ENCODE measurements around the gene ASB18. TPM values are rescaled to one million over a fixed set of nuclear protein-coding genes. Genes with fewer than 3 reads are reported as not detected.
"Not testable (repeated sequence)": the region's sequence is repeated elsewhere in the genome, so short reads cannot be mapped to it uniquely, and the experiment has no call there.

The ASB18 gene, protein sequence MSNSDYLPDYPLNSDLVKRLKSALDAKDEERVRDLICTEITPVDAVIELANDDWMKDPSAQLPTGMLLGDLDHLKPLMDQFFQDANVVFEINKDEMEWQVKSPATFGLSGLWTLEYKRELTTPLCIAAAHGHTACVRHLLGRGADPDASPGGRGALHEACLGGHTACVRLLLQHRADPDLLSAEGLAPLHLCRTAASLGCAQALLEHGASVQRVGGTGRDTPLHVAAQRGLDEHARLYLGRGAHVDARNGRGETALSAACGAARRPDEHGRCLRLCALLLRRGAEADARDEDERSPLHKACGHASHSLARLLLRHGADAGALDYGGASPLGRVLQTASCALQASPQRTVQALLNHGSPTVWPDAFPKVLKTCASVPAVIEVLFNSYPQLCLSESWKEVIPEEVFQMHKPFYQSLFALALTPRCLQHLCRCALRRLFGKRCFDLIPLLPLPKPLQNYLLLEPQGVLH
- total RNA-seq (2014; rRNA removed) = not detected in 2 replicates
- 0.07 TPM for polyA plus RNA-seq (2012)

DNA sequence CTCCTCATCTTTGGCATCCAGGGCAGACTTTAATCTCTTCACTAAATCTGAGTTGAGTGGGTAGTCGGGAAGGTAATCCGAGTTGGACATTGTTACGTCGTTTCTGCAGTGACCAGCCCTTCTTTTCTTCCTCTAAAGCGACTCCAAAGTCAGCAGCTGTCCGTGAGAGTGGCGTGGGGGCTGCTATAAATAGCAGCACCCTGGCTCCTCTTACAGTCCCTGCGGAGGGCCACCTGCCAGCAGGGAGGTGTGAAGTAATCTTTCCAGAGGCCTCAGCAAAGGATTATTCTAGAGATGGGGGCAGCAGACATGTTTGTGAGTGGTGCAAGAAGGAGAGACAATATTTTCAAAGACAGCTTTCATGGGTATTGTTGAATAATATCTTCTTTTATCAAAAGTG lies at the start of gene ASB18:
TSS of gene ASB18 (minus strand) at position 151 of the 400 bp plus-strand sequence. CDS start at position 90, 61 bp downstream.
- peak; percentile 9 for DNase-seq (ENCODE audit: low read depth)

DNA sequence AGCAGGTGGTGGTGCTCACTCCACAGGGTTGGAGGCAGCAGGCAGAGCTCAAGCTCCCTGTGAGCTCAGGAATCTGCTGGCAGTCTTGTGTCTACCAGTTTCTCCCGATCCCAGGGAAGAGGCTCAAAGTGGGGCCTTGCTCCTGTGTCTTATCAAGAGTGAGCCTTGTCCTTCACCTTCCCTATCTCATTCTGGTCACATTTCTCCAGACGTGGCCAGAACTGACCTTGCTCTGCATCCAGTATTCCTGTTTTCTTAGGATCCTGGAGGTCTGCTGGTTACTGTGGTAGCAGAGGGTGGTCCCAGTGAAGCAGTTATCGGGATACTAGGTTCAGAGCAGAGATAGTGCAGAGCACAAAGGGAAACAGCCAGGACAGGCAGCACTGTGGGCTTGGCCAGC lies 47.1 kb upstream of the ASB18 start:
- no peak for DNase-seq (ENCODE audit: low read depth)

DNA sequence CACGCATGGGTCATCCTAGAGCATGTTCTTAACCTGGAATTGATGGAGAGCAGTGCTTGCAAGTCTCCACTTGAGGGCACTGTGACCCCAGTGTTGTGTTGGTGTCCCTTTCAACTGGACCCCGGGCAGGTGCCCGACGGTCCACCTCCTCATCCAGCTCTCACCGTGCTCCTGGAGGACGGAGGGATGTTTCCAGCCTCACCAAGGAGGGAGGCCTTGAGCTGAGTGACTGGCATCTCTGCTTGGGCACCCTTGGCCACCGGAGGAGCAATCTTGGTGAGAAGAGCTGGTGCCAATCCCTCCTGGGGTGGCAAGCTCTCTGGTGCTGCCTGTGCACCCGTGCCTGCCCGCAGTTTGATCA lies 45.4 kb upstream of the ASB18 start:
- peak; percentile 1 for DNase-seq (ENCODE audit: low read depth)

DNA sequence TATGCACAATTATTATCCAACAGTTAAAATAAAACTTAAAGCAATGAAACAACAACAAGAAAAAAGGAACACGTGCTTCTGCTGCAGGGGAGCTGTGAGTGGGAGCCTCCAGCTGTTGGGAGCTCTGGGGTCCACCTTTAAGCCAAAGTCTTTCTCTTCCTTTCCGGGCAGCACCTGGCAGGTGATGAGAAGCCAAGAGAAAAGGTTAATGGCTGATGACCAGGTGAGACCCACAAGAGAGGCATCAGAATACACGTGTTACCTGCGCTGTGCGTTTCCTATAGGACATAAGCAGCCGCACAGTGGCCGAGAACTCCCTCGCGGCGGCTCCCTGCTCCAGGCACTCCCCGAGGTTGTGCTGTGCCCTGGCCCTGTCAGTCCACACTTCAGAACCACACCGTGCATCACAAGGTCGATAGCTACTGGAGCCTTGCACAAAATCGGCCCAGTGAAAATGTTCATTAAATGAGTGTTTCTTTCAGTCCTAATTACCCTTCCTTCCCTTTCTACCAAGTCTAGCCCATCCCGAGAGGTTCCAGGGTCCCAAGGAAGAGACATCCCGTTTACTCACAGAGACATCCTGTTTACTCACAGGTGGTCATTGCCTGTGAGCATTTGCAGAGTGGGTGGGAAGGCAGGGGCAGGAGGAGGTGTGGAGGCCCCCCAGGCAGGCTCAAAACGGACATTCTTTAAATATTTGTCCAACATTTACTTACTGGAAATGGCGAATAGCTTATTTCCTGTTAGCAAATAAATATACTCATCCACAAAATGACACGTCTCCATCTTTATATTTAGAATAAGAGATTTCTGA lies 44.9 kb upstream of the ASB18 start:
- no peak for DNase-seq (ENCODE audit: low read depth)

DNA sequence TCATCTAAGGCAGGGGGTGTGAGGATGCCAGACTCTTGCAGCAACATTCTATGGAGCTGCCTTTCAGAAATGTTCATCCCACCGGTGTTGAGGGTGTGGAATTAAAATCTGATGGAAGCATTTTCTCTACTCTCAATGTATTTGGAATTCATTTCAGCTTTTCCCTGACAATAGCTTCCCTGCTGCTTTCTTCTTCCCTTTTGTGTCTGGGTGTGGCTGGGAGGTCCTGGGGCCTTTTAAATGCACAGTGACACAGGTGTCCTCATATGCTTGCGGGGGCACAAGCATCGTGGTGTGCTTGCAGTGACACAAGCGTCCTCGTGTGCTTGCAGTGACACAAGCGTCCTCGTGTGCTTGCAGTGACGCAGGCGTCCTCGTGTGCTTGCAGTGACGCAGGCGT lies 43.4 kb upstream of the ASB18 start:
- DNase-seq (ENCODE audit: low read depth) = no peak

DNA sequence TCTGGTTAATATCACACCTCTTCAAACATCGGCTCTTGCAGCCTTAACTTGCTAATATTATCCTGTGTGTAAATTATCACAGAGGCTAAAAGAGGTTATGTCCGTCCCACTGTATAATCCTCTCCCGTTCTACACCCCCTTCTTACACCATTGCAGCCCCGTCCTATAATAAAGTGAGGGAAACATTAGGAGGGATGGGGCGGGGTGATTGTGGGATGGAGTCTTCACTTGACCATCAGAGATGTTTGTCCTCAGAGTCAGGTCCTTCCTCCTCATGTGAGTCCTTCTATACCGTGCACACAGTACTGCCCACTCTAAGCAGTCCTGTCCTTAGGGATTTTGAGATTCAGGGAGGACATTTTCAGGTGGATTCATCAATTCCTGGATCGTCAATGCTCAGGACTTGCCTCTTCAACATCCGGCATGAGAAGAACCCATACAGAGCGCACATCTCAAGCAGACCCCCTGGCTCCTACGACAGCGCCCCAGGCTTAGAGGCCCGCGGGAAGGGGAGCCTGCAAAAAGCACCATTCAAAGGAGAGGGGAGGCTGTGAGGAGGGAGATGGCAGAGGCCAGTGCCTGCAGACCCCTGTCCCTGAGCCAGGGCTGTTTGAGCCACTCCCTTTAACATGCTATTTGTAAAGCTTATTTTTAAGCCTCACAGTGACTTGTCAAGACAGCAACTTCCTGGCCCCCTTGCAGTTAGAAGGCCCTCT lies 42.8 kb upstream of the ASB18 start:
- DNase-seq (ENCODE audit: low read depth) = no peak

DNA sequence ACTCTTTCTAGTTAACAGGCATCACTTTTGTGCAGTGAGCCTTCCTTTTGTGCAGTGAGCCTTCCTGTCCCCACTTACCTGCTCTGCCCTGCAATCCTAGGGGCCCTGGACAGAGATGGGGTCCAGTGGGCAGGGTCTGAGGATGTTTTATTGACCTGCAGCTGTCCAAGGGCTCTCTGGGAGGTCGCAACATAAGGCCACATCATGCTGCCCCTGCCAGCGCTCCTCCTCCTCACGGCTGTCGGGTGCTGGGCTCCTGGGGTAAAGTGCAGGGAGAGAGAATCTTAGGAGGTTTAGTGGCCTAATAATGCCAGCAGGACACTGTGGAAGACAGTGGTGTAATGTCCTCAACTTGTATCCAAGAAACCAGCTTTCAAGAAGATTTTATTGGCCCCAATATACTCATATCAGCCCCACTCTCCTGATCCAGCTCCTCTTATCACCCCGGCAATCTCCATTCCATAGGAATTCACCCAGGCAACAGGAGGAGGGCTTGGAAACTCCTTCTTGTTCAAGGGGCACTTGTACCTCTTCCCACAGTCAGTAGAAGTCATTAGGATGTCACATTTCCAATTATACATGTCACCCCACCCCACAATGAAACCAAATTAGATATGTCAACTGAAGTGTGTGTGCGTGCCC lies 41.9 kb upstream of the ASB18 start:
- no peak for DNase-seq (ENCODE audit: low read depth)

DNA sequence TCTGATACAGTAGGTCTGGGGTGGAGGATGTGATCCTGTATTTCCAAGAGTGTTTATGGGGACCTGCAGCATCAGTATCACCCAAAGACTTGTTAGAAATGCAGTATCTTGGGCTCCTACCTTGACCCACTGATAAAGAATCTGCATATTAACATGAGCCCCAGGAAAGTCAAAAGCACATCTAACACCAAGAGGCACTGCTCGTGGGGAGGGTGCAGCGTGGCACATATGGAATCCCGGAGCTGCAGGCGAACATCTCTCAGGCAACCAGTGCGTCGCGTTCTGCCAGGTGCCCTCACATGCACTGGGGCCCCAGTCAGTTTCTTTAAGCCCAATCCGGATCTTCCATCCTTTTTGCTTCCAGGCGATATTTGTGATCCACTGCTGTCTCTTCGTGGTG lies 41.3 kb upstream of the ASB18 start:
- DNase-seq (ENCODE audit: low read depth) = no peak

DNA sequence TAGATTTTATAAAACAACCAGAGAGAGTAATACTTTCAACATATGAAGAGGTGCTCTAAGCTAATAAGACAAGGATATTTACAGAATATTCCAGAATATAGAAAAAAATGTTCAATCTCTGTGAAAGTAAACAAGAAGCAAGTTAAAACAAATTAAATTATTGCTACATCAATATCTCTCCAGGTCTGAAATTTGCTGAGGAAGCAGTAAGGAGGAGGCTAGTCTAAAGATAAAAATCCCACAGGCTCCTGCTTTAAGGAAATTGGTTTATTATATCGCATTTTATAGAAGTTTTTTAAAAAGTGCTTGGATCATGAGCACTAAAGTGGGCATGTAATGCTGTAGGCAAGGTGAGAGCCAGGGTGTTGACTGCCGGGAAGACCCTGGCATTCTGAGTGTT lies 39.7 kb upstream of the ASB18 start:
- DNase-seq (ENCODE audit: low read depth) = no peak

DNA sequence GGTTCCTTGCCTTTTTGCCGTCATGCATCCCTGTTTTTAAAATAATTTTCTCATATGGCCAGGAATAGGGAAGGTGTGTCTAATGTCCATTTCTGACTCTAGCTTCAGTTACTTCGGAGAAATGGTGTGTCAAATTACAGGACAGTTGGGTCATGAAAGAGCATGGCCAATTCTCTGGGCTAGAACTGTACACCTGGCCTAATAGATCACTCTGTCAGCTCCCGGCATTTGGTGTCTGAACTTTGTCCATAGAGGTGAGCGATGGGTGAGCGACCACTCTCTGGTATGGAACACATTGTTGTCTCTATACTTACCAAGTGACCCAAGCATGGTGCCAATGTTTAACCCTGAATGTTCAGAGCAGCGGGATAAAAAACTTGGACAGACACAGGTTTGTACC lies 38.3 kb upstream of the ASB18 start:
- DNase-seq (ENCODE audit: low read depth) = no peak

DNA sequence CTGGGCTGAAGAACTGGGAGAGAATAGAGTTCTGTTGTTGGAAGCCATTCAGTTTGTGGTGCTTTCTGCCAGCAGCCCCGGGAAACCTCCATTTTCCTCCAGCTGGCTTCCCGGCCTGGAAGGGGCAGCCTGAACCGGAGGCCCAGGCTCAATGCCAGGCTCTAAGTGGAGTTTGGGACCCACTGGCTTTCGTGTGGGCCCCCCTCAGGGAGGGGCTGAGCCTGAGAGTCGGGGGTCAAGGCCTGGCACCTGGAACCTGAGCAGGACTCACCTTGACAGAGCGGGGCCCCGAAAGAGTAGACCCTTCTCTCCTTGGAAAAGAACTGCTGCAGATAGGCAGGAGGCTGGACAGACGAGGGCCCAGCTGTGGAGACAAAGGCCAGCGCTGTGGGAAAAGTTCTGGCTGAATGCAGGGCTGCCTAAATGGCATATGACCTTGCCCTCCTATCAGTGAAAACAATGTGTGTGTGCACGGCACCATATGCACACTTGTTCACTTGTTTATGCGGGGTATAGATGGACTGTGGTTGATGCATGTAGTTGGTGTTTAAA lies 34.8 kb upstream of the ASB18 start:
- no peak for DNase-seq (ENCODE audit: low read depth)

DNA sequence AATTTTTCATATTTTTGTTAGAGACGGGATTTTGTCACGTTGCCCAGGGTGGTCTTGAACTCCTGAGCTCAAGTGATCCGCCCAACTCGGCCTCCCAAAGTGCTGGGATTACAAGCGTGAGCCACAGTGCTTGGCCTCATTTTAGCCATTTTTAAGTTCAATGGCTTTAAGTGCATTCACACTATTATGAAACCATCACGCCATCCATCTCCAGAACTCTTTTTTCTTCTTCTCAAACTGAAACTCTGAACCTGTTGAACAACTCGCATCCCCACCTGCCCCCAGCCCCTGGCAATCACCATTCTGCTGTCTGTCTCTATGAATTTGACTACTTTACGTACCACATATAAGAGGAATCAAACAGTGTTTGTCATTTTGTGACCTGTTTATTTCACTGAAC lies 31.3 kb upstream of the ASB18 start:
- DNase-seq (ENCODE audit: low read depth) = no peak

DNA sequence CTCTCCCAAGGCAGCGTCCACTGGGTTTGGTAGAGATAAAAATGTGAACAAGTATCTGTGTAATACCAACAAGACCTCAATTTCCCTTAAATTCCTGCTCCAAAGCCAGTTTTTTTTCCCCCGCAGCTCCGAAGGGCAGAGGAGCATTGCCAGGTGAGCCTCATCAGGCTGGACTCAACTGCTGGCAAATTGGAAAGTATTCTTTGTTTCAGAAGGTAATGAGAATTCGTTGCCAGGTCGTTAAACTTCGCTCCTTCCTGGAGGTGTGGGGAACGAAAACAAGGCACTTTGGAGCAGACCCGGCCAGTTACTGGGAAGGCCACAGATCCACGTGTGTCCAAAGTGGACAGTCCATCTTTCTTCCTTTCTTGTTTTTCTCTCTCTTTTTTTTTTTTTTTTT lies 30.4 kb upstream of the ASB18 start:
- no peak for DNase-seq (ENCODE audit: low read depth)

DNA sequence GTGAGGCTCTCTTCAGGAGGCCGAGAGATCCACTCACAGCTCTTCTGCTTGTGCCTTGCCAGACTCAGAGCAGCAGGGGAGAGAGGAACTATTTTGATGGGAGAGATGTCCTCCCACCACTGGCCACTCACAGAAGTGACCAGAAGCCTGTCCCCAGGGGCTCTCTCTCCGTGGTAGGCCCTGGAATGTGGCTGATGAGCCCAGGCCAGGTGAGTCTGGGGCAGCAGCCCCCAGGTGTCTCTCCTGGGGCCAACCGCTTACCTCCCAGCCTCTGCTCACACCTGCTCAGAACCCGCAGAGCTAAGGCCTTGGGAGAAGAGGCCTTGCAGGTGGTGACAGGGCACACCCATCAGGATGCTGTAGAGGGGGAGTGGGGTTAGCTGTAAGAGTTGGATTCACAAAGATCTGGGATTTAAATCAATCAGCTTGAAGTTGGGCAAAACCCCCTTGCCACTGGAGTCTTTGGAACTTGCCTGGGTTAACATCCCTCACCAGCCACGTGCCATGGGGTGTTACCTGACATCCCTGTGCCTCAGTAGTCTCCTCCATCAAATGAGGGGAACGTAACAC lies 29.1 kb upstream of the ASB18 start:
- DNase-seq (ENCODE audit: low read depth) = no peak

DNA sequence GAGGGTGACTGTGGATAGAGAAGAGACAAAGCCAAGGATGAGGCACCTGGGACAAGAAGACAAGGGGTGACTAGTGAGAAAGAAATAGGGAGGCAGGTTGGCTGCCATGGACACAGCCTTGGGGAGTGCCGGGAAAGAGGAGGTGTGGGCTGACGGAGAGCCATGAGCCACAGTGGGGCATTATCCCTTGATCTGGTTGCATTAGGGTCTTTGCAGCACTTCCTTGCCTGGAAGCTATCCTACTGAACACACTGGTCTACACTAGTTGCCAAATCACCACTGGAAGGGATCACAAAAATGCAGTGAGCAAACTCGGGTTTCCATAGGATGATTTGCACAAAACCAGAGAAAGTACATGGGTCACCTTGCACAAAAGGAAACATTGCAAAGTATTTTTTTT lies 27.7 kb upstream of the ASB18 start:
- DNase-seq (ENCODE audit: low read depth) = no peak

DNA sequence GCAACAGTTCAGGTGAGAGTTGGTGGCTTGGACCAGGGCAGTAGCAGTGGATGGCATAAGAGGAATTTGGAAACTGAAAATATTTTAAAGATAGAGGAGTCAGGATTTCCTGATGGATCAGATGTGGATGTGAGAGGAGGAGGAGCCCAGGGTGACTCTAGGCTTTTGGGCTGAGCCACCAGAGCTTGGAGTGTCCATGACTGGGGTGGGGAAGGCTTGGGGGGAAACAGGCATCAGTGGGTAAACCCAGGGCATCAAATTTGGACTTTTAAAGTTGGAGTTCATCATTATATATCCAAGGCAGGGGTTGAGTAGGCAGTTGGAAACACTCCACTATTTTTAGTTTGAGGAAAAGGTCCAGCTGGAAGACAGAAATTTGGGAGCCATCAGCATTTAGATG lies 27.3 kb upstream of the ASB18 start:
- DNase-seq (ENCODE audit: low read depth) = no peak

DNA sequence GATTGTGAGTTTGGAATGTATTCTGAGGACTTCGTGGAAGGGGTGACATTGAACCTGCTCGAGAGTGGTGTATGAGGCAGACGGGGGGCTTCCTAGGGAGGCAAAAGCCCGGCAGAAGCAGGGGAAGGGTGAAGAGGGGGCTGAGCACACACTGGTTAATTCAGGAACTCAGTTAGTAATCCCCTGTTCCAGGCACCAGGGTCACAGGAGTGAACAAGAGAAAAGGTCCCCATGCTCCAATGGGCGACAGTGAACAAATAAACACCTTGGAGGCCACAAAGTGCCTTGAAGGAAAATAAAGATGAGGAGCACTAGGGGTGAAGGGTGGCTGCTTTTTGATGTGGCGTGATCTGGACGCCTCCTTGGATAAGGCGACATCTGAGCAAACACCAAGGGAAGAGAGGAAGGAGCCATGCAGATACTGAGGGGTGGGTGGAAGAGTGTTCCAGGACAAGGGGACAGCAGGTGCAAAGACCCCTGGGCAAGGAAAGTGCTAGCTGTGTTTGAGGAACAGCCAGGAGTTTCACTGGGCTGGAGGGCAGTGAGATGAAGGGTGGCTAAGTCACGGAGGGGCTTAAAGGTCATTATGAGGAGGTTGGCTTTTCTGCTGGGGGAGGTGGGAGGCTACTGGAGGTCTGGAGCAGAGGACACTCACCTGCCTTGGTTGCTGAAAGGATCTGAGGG lies 26.7 kb upstream of the ASB18 start:
- no peak for DNase-seq (ENCODE audit: low read depth)

DNA sequence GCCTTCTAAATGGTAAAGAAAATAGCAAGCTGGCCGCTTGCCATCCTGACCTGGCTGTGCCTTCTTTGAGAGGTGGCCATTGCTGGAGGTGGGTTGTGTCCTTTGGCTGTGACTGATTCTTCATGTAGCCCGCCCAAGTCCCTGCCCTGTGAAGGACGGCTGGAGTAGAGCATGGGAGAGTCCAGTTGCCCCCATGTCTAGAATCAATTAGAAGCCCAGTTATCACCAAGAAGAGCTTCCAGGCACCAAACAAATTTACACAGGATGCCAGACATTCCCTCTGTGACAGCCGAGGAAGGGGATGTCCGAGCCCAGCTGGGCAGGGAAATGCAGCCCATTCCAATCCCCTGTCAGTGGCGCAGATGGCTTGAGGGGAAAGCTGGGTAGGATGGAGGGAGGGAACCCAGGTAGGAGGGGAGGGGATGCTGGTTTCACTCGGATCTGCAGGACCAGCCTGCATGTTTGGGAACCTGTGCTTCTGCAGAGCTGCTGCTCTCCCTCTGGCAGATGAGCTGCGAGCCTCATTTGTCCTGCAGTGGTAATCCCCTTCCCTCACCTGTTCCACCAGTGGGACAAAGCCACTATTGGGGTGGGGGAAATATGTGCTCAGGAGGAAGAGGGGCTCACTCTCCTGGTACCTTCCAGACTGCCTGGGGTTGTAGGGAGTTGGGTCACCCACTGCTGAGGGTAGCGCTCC lies 25.7 kb upstream of the ASB18 start:
- no peak for DNase-seq (ENCODE audit: low read depth)

DNA sequence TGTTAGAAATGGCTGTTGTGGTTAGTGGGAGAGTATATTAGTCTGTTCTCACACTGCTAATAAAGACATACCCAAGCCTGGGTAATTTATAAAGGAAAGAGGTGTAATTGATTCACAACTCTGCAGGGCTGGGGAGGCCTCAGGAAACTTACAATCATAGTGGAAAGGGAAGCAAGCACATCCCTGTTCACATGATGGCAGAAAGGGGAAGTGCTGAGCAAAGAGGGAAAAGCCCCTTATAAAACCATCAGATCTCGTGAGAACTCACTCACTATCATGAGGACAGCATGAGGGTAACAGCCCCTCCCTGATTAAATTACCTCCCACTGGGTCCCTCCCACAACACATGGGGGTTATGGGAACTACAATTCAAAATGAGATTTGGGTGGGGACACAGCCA lies 24.2 kb upstream of the ASB18 start:
- DNase-seq (ENCODE audit: low read depth) = not testable (repeated sequence)

DNA sequence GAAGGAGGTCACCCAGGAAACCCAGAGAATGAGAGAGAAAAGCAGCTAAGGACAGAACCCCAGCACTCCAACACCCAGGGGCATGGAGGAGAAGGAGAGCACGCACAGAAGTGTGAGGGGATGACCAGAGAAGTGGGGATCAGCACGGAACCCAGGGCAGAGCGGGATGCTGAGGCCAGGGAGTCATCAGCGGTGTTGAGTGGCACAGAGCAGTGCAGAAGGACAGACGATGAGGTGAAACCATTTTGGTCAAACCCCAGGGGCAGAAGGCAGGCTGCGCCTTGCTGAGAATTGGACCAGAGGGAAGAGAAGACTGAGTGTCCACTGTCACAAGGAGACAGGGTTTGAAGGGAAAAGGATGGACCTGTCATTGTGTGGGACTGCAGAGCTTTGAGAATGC lies 23.4 kb upstream of the ASB18 start:
- no peak for DNase-seq (ENCODE audit: low read depth)

All from LHCN-M2 (cell line).